GM19099 (cell line): ENCODE data around the gene NFIB.

Experiments used
- POLR2A ChIP-seq: IDR thresholded peaks from 3 replicates; pipeline ENCODE4 v1.6.1; 2011; ENCODE audit warnings: low read depth; ENCODE audit not compliant: insufficient read length; ENCODE audit errors: extremely low read depth

The NFIB gene

DNA sequence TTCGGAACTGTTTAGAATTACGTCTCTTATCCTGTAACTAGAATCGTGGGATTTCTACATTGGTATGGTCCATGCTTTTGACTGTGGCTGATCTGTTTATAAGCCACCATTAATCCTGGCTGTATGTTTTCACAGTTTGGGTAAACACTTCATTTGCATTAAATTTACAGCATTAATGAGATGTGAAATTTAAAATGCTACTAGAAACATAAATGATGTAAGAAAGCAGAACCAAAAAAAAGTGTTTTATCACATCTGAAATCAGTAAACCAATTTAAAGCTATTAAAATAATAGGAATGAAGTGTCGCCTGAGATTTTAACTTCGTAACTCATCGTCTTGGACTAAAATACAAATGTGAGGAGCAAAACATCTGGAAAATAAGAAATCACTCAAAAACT lies 201.7 kb downstream of the NFIB start:
- no peak for TF ChIP-seq POLR2A

GRCh38 chr9:14111696-14112095 lies 202.2 kb downstream of the NFIB start:
- no peak for TF ChIP-seq POLR2A

DNA sequence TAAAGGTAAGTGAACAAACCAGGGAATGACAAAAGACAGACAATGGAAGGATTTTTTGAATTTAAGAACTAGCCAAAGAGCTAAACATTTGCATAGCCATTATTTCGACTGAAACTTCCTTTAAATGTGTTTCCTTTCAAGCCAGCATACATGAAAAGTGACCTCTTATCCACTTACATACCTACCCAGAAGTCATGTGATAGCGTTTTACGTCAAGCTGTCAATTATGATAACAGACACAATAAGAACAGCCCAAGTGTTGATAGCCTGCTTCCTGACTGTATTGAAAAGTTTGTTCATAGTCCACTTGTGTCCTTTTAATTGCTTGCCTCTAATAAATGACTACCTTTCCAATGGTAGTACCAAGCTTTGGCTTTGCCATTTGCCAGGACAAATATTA lies 206.0 kb downstream of the NFIB start:
- TF ChIP-seq POLR2A, result no peak

DNA sequence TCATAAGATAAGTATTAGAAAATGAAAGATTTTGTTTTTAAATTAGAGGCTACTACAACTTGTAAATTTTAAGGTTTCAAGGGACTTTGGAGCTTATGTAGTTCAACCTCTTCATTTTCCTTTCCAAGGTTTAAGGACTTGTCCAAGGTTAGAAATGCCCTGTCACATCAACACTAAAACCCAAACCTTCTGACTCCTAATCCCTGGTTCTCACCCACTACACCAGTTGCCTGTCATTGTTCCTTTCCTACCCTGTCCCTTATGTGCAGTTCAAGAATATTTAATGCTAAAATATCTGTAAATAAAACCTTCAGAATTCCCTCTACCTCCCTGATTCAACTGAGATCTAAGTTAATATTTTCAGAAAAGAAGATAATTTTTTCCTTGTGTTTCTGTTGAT lies 206.4 kb downstream of the NFIB start:
- TF ChIP-seq POLR2A, result no peak

DNA sequence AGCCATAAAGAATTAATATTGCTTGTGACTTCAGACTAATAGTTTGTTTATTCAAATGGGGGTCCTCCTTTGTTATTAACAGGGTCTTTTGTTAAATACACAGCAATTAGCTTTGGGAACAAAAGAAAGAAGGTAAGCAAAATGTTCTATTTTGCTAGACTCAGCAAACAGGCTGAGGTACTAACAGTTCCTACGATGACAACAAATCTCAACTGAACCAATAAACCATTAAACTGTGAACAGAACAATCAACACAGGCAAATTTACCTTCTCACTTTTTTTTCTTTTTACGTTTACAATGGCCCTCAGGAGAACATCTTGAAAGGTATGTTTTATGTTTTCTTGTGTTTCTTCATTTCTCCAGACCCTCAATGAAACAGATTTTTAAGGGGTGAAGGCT lies 207.2 kb downstream of the NFIB start:
- no peak for TF ChIP-seq POLR2A

DNA sequence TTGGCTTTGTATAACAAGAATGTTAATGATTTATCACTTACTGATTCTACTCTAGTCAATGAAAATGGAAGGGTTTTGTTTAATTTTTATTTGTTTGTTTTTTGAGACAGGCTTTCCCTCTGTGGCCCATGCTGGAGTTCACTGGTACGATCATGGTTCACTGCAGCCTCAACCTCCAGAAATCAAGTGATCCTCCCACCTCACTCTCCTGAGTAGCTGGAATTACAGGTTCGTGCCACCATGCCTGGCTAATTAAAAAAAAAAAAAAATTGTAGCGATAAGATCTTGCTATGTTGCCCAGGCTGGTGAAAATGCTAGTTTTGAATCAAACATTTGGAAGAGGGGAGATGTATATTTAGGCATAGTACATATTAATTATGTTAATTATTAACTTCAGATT lies 209.4 kb downstream of the NFIB start:
- no peak for TF ChIP-seq POLR2A

- TF ChIP-seq POLR2A, result no peak
These were observed 210.8 kb downstream of the NFIB start for GRCh38 chr9:14103115-14103514.

- no peak for TF ChIP-seq POLR2A
These were observed 214.2 kb downstream of the NFIB start for GRCh38 chr9:14099737-14100136.

- no peak for TF ChIP-seq POLR2A
These were observed 215.3 kb downstream of the NFIB start for GRCh38 chr9:14098486-14099180.

- no peak for TF ChIP-seq POLR2A
These were observed 216.1 kb downstream of the NFIB start for GRCh38 chr9:14097666-14098415.

- no peak for TF ChIP-seq POLR2A
These were observed 216.7 kb downstream of the NFIB start for GRCh38 chr9:14097215-14097614.

DNA sequence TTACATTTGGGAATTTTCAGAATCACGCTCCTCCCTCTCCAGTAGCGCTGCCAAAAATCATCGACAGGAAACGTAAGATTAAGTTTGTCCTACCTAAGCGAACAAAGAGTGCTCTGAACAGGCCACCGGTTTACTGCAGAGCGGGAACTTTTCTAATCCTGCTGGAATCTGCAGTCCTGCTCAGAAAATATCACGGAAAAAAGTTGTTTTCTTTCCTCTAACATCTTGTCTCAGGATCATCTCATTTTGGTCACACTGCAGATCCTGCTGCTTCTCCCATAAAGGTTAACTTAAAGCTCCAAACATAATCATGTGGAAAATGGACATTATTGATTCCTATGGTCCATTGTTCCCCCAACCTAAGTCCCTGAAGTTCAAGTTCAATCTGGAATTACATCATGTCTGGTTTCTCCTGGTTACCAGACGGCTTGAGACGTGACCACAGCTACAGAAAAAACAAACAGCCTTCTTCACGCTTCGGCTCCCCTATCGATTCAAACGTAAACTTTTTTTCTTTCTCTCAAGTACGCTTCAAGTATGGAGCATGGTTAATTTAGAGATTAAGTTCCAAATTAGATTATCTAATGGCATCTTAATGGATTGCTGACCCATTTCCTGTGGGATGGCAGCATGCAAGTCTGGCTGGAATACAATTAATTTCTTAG lies 217.6 kb downstream of the NFIB start:
- no peak for TF ChIP-seq POLR2A

DNA sequence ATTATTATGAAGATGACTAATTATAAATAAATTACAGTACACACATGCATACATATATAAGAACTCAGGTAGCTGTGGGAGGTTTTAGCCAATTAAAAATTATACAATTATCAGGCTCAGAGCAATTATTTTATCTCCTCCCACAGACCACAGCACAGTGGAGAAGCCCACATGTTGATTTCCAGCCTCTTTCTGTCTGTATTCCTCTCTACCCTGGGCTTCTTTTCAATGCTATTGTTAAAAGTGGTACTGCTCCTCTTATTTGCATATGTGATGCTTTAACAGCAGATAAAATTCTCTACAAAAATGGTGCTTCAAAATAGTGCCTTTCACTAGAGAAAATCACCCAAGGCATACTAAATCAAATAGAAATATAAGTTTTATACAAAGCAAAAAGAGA lies 218.7 kb downstream of the NFIB start:
- no peak for TF ChIP-seq POLR2A

DNA sequence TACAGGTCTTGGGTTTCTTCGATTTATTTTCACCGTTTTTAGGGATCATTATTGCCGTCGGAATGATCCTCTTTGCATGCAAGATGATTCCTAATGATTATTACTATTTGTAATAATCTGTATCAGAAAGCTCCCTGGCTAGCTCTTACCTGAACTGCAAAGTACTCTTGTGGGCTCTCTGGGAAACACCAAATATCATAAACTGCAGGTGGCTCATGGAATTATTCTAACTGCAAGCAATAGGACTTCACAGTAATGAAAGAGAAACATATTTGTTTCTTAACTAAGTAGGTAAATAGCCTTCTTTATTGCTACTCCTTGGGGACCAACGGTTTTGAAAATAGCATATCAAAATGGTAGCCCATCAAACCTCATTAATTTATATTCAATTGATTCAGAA lies 219.4 kb downstream of the NFIB start:
- no peak for TF ChIP-seq POLR2A

DNA sequence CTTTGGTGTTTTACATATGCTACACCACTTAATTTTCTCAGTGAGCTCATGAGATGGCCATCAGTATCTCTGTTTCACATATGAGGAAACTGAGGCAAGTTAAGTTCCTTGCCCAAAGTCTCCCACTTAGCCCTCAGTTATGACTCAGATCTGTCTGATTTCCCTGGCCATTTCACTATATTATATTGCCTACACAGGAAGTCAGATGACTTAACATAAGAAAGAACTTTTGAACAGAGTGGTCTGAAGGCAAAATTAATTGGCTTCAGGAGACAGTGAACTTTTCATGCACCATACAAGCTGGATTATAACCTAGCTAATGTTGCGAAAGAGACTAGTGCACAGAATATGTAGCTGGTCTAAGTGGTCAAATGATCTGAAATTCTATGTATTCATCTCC lies 221.6 kb downstream of the NFIB start:
- no peak for TF ChIP-seq POLR2A

DNA sequence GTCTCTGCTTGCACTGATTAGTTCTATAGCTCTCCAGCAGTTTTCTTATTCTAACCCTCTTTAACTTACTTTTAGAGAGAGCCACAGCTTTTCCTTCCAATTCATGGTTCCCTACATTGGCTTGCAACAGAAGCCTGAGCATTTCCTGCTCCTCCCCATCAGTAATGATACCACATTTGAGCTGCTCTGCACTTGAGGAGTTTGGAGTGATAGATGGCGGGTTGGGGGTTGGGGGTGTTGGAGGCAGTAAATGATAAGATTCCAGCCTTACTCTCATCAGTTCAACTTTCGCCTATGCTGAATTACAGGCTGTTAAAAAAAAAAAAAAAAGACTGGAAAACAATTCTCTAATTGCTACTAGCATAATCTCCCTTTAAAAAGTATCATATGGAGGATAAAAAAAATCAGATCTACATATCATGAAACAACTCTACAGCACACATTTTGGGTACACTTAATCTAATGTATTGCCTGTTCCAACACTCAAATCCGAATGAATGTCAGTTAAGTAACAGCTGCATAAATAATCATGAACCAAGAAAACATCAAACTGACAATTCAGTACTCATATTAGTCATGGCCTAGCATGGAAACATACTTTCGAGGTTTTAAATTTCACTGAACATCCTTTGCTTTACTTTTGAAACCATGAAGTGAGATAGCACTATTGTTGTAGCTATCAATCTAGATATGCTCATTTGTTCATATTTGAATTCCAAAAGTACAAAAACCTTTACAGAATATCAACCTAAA lies 224.7 kb downstream of the NFIB start:
- TF ChIP-seq POLR2A, result no peak

DNA sequence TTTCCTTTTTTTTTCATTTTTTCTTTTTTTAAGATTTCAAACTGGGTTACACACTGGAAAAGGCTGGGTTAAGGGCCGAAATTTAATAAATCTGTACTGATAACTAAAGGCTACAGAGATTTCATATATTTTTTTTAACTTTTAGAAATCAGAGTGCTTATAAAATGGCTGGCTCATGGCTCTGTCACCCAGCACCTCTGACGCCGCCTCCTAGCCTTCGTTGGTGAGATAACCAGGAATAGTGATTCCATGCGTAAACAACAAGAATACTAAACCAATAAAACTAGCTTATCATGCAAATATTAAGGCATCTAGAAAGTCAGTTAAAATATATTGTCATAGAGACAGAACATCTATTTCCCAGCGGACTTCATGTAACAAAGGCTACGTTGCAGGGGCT lies 226.4 kb downstream of the NFIB start:
- no peak for TF ChIP-seq POLR2A
